Measurements from ENCODE around the gene EID1.

DNA sequence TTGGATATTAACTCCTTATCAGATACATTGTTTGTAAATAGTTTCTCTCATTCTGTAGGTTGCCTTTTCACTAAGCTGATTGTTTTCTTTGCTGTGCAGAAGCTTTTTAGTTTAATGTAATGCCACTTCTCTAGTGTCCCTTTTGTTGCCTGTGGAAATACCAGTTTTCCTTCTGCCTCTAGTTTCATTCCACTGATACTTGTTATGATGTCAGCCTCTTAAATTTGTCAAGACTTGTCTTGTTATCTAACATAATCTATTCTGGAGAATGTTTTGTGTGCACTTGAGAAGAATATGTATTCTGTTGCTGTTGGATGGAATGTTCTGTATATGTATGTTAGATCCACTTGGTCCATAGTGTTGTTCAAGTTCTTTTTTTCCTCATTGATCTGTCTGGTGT, 49.0 kb upstream of the EID1 start:
- TF ChIP-seq, protein P1, sequence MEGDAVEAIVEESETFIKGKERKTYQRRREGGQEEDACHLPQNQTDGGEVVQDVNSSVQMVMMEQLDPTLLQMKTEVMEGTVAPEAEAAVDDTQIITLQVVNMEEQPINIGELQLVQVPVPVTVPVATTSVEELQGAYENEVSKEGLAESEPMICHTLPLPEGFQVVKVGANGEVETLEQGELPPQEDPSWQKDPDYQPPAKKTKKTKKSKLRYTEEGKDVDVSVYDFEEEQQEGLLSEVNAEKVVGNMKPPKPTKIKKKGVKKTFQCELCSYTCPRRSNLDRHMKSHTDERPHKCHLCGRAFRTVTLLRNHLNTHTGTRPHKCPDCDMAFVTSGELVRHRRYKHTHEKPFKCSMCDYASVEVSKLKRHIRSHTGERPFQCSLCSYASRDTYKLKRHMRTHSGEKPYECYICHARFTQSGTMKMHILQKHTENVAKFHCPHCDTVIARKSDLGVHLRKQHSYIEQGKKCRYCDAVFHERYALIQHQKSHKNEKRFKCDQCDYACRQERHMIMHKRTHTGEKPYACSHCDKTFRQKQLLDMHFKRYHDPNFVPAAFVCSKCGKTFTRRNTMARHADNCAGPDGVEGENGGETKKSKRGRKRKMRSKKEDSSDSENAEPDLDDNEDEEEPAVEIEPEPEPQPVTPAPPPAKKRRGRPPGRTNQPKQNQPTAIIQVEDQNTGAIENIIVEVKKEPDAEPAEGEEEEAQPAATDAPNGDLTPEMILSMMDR (IDR thresholded peaks at IDR 0.05 in 4 of 5, conservative IDR thresholded peaks at IDR 0.05 in 1 of 5), result no peak
- TF ChIP-seq POLR2A (IDR thresholded peaks at IDR 0.05), result no peak
